GM23248 (cell line): ENCODE results near the gene SLC9A2. TPM values are rescaled to one million over a fixed set of nuclear protein-coding genes. Genes with fewer than 3 reads are reported as not detected.

Experiments
- DNase-seq: peaks from one replicate; pipeline ENCODE4 v3.0.0-alpha.2; 2015
- H2AFZ ChIP-seq: fragments of 200-600 bp; sonication (generic); 2 replicates; pipeline ENCODE4 v1.6.1; 2016; ENCODE audit warnings: antibody characterized with exemption
- H3F3A ChIP-seq: fragments of 200-600 bp; sonication (generic); 2 replicates; pipeline ENCODE4 v1.6.1; 2016; ENCODE audit warnings: mild to moderate bottlenecking, antibody characterized with exemption, mixed run types; ENCODE audit not compliant: insufficient read depth
- H3K27ac ChIP-seq: fragments of 200-600 bp; sonication (generic); 2 replicates; pipeline ENCODE4 v1.5.1; 2016; ENCODE audit warnings: mild to moderate bottlenecking
- H3K27me3 ChIP-seq: fragments of 200-600 bp; sonication (generic); replicated peaks from 2 replicates; pipeline ENCODE4 v1.6.1; 2016; ENCODE audit warnings: mild to moderate bottlenecking; ENCODE audit not compliant: insufficient read depth
- H3K36me3 ChIP-seq: fragments of 200-600 bp; sonication (generic); 2 replicates; pipeline ENCODE4 v1.6.1; 2016; ENCODE audit warnings: low read depth, mild to moderate bottlenecking
- H3K4me1 ChIP-seq: fragments of 200-600 bp; sonication (generic); 2 replicates; pipeline ENCODE4 v1.6.1; 2016; ENCODE audit warnings: mild to moderate bottlenecking; ENCODE audit not compliant: insufficient read depth
- H3K4me2 ChIP-seq: fragments of 200-600 bp; sonication (generic); one replicate; pipeline ENCODE4 v1.6.1; 2016; ENCODE audit warnings: mild to moderate bottlenecking; ENCODE audit not compliant: unreplicated experiment
- H3K4me3 ChIP-seq: fragments of 200-600 bp; sonication (generic); 2 replicates; pipeline ENCODE4 v1.5.1; 2016; ENCODE audit warnings: mild to moderate bottlenecking
- H3K79me2 ChIP-seq: fragments of 200-600 bp; sonication (generic); 2 replicates; pipeline ENCODE4 v1.6.1; 2016; ENCODE audit warnings: mild to moderate bottlenecking; ENCODE audit not compliant: insufficient read depth
- H3K9ac ChIP-seq: fragments of 200-600 bp; sonication (generic); 2 replicates; pipeline ENCODE4 v1.6.1; 2016; ENCODE audit warnings: mild to moderate bottlenecking
- H3K9me2 ChIP-seq: fragments of 200-600 bp; sonication (generic); 2 replicates; pipeline ENCODE4 v1.6.1; 2016; ENCODE audit warnings: mixed run types, mild to moderate bottlenecking, moderate library complexity; ENCODE audit not compliant: insufficient read depth
- H3K9me3 ChIP-seq: fragments of 200-600 bp; sonication (generic); one replicate; pipeline ENCODE4 v1.6.1; 2017; ENCODE audit warnings: low read depth
- H4K20me1 ChIP-seq: fragments of 200-600 bp; sonication (generic); 2 replicates; pipeline ENCODE4 v1.6.0; 2016; ENCODE audit not compliant: insufficient read depth
- EZH2 ChIP-seq: fragments of 200-600 bp; sonication (generic); IDR thresholded peaks from 2 replicates; pipeline ENCODE4 v1.6.1; 2018; ENCODE audit warnings: antibody characterized with exemption, mild to moderate bottlenecking; ENCODE audit not compliant: insufficient read depth, poor library complexity, severe bottlenecking
- EZH2phosphoT487 ChIP-seq: fragments of 200-600 bp; sonication (generic); IDR thresholded peaks from 2 replicates; pipeline ENCODE4 v1.6.1; 2018; ENCODE audit warnings: antibody characterized with exemption, moderate library complexity, mild to moderate bottlenecking, low read depth; ENCODE audit not compliant: insufficient read depth
- WGBS, 2 experiments: methylation state at CpG; one replicate each; pipeline ENCODE4 v1.1.6; 2015 to 2017; ENCODE audit warnings: low lambda C conversion rate in 2 of 2, low coverage in 1 of 2; ENCODE audit errors: missing lambda C conversion rate in 2 of 2; 5-methylcytosine and 5-hydroxymethylcytosine counted together
- in situ Hi-C: fragments of 300-500 bp; cut with MboI; formaldehyde crosslinking; loops from 2 replicates; pipeline ENCODE4 v1.15.0; 2020
- polyA plus RNA-seq: library from polyadenylated mRNA; unstranded; fragments of >200 nt; fragmentation: Nextera tagmentation; extraction: Ambion mirVana; gene quantifications from 2 replicates; pipeline ENCODE4 v1.2.1, GENCODE V29; 2016
- total RNA-seq: library from RNA; depleted of rRNA; stranded (reverse); fragments of >200 nt; shearing (Covaris generic); gene quantifications from 2 replicates; pipeline ENCODE4 v1.2.3, GENCODE V29; 2014

SLC9A2 gene
- total and polyA plus RNA-seq, 2 experiments from 2014 or later, result not detected

DNA sequence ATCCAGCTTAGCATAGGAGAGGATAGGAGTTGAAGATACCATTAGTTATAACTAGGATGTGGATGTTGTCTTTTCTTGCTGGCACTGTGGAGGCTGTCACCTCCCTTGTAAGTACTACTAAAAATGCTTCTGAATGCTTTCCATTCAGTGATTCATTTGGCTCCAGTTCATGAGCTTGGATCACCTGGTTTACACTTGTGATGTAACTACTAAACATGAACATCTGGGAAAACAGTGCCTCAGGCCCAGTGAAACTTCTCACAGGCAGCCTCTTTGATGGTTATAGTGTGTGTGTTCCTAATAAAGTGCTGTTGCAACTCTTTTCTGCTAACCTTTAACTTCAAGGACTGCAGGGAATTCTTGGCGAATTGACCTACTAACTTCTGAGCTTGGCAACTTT lies 13.0 kb upstream of the SLC9A2 start:
- H3K27ac ChIP-seq, result no peak overlapping the region
- peaks cover 3% of the 10 kb centered on the region; the same call in 1 of the 2 replicates for H3K27me3 ChIP-seq
- H3F3A ChIP-seq, result no peaks in the 10 kb centered on the region
- H3K79me2 ChIP-seq, result no peaks in the 10 kb centered on the region
- H3K9me2 ChIP-seq, result no peaks in the 10 kb centered on the region
- in situ Hi-C loops, result loop anchor here (25.0 kb wide), 1 partner anchor 344 kb away; no protein-coding TSS in a partner anchor
- H3K9ac ChIP-seq, result no peak overlapping the region
- TF ChIP-seq EZH2 (no peak), EZH2phosphoT487 (no peak)
- no peak overlapping the region for H3K4me2 ChIP-seq
- H3K4me3 ChIP-seq, result no peak overlapping the region
- no peaks in the 10 kb centered on the region for H3K4me1 ChIP-seq
- H2AFZ ChIP-seq, result no peak overlapping the region
- no peaks in the 10 kb centered on the region for H3K9me3 ChIP-seq
- no peaks in the 10 kb centered on the region for H4K20me1 ChIP-seq
- 0 to 6% methylated on average over 1 of the region's 1 CpG for WGBS, 2 experiments
- no peaks in the 10 kb centered on the region for H3K36me3 ChIP-seq
- DNase-seq, result peak; percentile 46

GRCh38 chr2:102615620-102616436 lies 3.5 kb upstream of the SLC9A2 start:
- H3K27ac ChIP-seq, result no peak overlapping the region
- no peak overlapping the region for H3K9ac ChIP-seq
- no peak overlapping the region for H3K4me2 ChIP-seq
- peaks cover 79% of the 10 kb centered on the region for H3K27me3 ChIP-seq
- H3K9me2 ChIP-seq, result no peaks in the 10 kb centered on the region
- H3K9me3 ChIP-seq, result no peaks in the 10 kb centered on the region
- no peaks in the 10 kb centered on the region for H3F3A ChIP-seq
- 8 to 12% methylated on average over 5 of the region's 5 CpGs for WGBS, 2 experiments
- no peak overlapping the region for H3K4me3 ChIP-seq
- no peaks in the 10 kb centered on the region for H4K20me1 ChIP-seq
- DNase-seq, result peak; percentile 85
- no peaks in the 10 kb centered on the region for H3K36me3 ChIP-seq
- in situ Hi-C loops, result loop anchor here (10.0 to 25.0 kb wide), 2 partner anchors 151 to 354 kb away; no protein-coding TSS in a partner anchor
- TF ChIP-seq EZH2phosphoT487 (no peak), EZH2 (no peak)
- H3K79me2 ChIP-seq, result no peaks in the 10 kb centered on the region
- H2AFZ ChIP-seq, result no peak overlapping the region
- H3K4me1 ChIP-seq, result no peaks in the 10 kb centered on the region; the same call in 1 of the 2 replicates

- Histone ChIP-seq H3K4me2 (peak overlapping the region; percentile 45), H3K9me3 (no peaks in the 10 kb centered on the region), H3K27ac (no peak overlapping the region), H2AFZ (peak overlapping the region; percentile 63), H4K20me1 (no peaks in the 10 kb centered on the region), H3K79me2 (no peaks in the 10 kb centered on the region), H3F3A (no peaks in the 10 kb centered on the region), H3K9ac (no peak overlapping the region), H3K4me1 (no peaks in the 10 kb centered on the region; the same call in 1 of the 2 replicates), H3K9me2 (no peaks in the 10 kb centered on the region), H3K27me3 (peaks cover 79% of the 10 kb centered on the region), H3K4me3 (peak overlapping the region; percentile 69), H3K36me3 (no peaks in the 10 kb centered on the region)
- peak; percentile 36 for DNase-seq
- 5 to 8% methylated on average over 35 to 54 of the region's 59 CpGs for WGBS, 2 experiments
- in situ Hi-C loops, result loop anchor here (10.0 to 25.0 kb wide), 2 partner anchors 154 to 356 kb away; no protein-coding TSS in a partner anchor
- TF ChIP-seq EZH2phosphoT487 (0 out of 2 replicates have a peak, but pooled peaks have one; percentile 26), EZH2 (no peak)
Measured at GRCh38 chr2:102618452-102619413, 620 bp upstream of the SLC9A2 start.

- Histone ChIP-seq H3K4me3 (no peak overlapping the region), H3K9ac (no peak overlapping the region), H2AFZ (no peak overlapping the region), H3K4me1 (no peaks in the 10 kb centered on the region; the same call in 1 of the 2 replicates), H3K36me3 (no peaks in the 10 kb centered on the region), H3K27ac (no peak overlapping the region), H4K20me1 (no peaks in the 10 kb centered on the region), H3K9me2 (no peaks in the 10 kb centered on the region), H3K27me3 (peaks cover 65% of the 10 kb centered on the region), H3K4me2 (no peak overlapping the region), H3K9me3 (no peaks in the 10 kb centered on the region), H3F3A (no peaks in the 10 kb centered on the region), H3K79me2 (no peaks in the 10 kb centered on the region)
- in situ Hi-C loops, result loop anchor here (25.0 kb wide), 1 partner anchor 358 kb away; no protein-coding TSS in a partner anchor
- no peak for DNase-seq
- TF ChIP-seq EZH2 (no peak), EZH2phosphoT487 (no peak)
- 17 to 26% methylated on average over 11 of the region's 11 CpGs for WGBS, 2 experiments
Measured at GRCh38 chr2:102620332-102620731, 979 bp downstream of the SLC9A2 start.
